H9 (cell line): ENCODE results near the gene PRODH2. TPM values are rescaled to one million over a fixed set of nuclear protein-coding genes. Genes with fewer than 3 reads are reported as not detected.

Experiments
- DNase-seq: peaks from one replicate; pipeline ENCODE4 v3.0.0-alpha.2; 2017
- H2AFZ ChIP-seq: one replicate; pipeline ENCODE4 v1.6.1; 2013; ENCODE audit warnings: mild to moderate bottlenecking, low read length, control low read depth, moderate library complexity
- H2AK5ac ChIP-seq: 2 replicates; pipeline ENCODE4 v1.6.1; 2013; ENCODE audit warnings: low read length, control low read depth, mixed read lengths; ENCODE audit not compliant: insufficient read length
- H2BK120ac ChIP-seq: one replicate; pipeline ENCODE4 v1.6.1; 2013; ENCODE audit warnings: low read depth, mild to moderate bottlenecking, low read length, control low read depth, inconsistent platforms; ENCODE audit not compliant: poor library complexity, severe bottlenecking
- H2BK12ac ChIP-seq: 2 replicates; pipeline ENCODE4 v1.6.1; 2013; ENCODE audit warnings: low read length, control low read depth, mixed read lengths, low read depth; ENCODE audit not compliant: insufficient read length
- H2BK15ac ChIP-seq: 2 replicates; pipeline ENCODE4 v1.6.1; 2013; ENCODE audit warnings: low read depth, low read length, control low read depth
- H2BK20ac ChIP-seq: one replicate; pipeline ENCODE4 v1.6.1; 2013; ENCODE audit warnings: low read depth, mild to moderate bottlenecking, low read length, control low read depth, inconsistent platforms; ENCODE audit not compliant: poor library complexity, severe bottlenecking
- H2BK5ac ChIP-seq: 2 replicates; pipeline ENCODE4 v1.6.1; 2013; ENCODE audit warnings: low read length, control low read depth, mixed read lengths; ENCODE audit not compliant: insufficient read length
- H3K14ac ChIP-seq: 2 replicates; pipeline ENCODE4 v1.6.1; 2013; ENCODE audit warnings: low read length, control low read depth; ENCODE audit not compliant: insufficient read depth
- H3K18ac ChIP-seq: 2 replicates; pipeline ENCODE4 v1.6.1; 2013; ENCODE audit warnings: low read depth, mild to moderate bottlenecking, mixed read lengths, low read length, control low read depth; ENCODE audit not compliant: insufficient read length
- H3K23ac ChIP-seq: 2 replicates; pipeline ENCODE4 v1.6.1; 2013; ENCODE audit warnings: low read length, control low read depth, mixed read lengths, low read depth; ENCODE audit not compliant: insufficient read length
- H3K23me2 ChIP-seq: 2 replicates; pipeline ENCODE4 v1.6.1; 2013; ENCODE audit warnings: low read depth, mild to moderate bottlenecking, mixed read lengths, low read length, control low read depth; ENCODE audit not compliant: insufficient read length, poor library complexity, severe bottlenecking
- H3K27ac ChIP-seq: 2 replicates; pipeline ENCODE4 v1.5.1; 2013; ENCODE audit warnings: low read length, control low read depth, mixed read lengths, low read depth; ENCODE audit not compliant: insufficient read length
- H3K27me3 ChIP-seq: 2 replicates; pipeline ENCODE4 v1.6.1; 2013; ENCODE audit warnings: low read length, control low read depth, inconsistent platforms; ENCODE audit not compliant: insufficient read depth
- H3K4ac ChIP-seq: 2 replicates; pipeline ENCODE4 v1.6.1; 2013; ENCODE audit warnings: low read depth, mild to moderate bottlenecking, control low read depth, inconsistent platforms, low read length, moderate library complexity
- H3K4me1 ChIP-seq: 2 replicates; pipeline ENCODE4 v1.6.1; 2013; ENCODE audit warnings: low read length, control low read depth, inconsistent platforms; ENCODE audit not compliant: insufficient read depth
- H3K4me2 ChIP-seq: 2 replicates; pipeline ENCODE4 v1.6.1; 2013; ENCODE audit warnings: low read length, control low read depth, mixed read lengths; ENCODE audit not compliant: insufficient read length, insufficient read depth
- H3K56ac ChIP-seq: 2 replicates; pipeline ENCODE4 v1.6.1; 2013; ENCODE audit warnings: low read depth, mild to moderate bottlenecking, mixed read lengths, low read length, control low read depth; ENCODE audit not compliant: insufficient read length
- H3K79me1 ChIP-seq: 2 replicates; pipeline ENCODE4 v1.6.1; 2013; ENCODE audit warnings: low read depth, mild to moderate bottlenecking, moderate library complexity, low read length, control low read depth, inconsistent platforms; ENCODE audit not compliant: insufficient read depth, poor library complexity, severe bottlenecking
- H3K79me2 ChIP-seq: 2 replicates; pipeline ENCODE4 v1.6.1; 2013; ENCODE audit warnings: low read length, control low read depth, inconsistent platforms; ENCODE audit not compliant: insufficient read depth
- H3K9ac ChIP-seq: 2 replicates; pipeline ENCODE4 v1.6.1; 2013; ENCODE audit warnings: low read length, control low read depth, mixed read lengths; ENCODE audit not compliant: insufficient read length; ENCODE audit errors: extremely low read depth
- H3K9me3 ChIP-seq: one replicate; pipeline ENCODE4 v1.6.1; 2013; ENCODE audit warnings: low read depth, low read length, inconsistent platforms; ENCODE audit not compliant: control insufficient read depth
- H3T11ph ChIP-seq: one replicate; pipeline ENCODE4 v1.6.1; 2013; ENCODE audit warnings: mild to moderate bottlenecking, low read length, control low read depth, inconsistent platforms
- H4K20me1 ChIP-seq: one replicate; pipeline ENCODE4 v1.6.1; 2013; ENCODE audit not compliant: control insufficient read depth, insufficient read length, insufficient read depth
- H4K5ac ChIP-seq: 2 replicates; pipeline ENCODE4 v1.6.1; 2013; ENCODE audit warnings: low read depth, mild to moderate bottlenecking, mixed read lengths, low read length, control low read depth; ENCODE audit not compliant: insufficient read length
- H4K8ac ChIP-seq: replicated peaks from 2 replicates; pipeline ENCODE4 v1.6.1; 2013; ENCODE audit warnings: low read length, control low read depth, mixed read lengths, low read depth; ENCODE audit not compliant: insufficient read length
- H4K91ac ChIP-seq: 2 replicates; pipeline ENCODE4 v1.6.1; 2013; ENCODE audit warnings: low read depth, mild to moderate bottlenecking, moderate library complexity, mixed read lengths, low read length, control low read depth; ENCODE audit not compliant: insufficient read length
- H3K27ac Mint-ChIP-seq, 3 experiments: 2 replicates in 2 of 3; 3 replicates in 1 of 3; pipeline ENCODE4 v1.8.0; 2020 to 2021; ENCODE audit warnings: mixed read lengths in 3 of 3, mild to moderate bottlenecking in 1 of 3, moderate library complexity in 1 of 3
- H3K27me3 Mint-ChIP-seq: 2 replicates; pipeline ENCODE4 v1.8.0; 2021; ENCODE audit warnings: low read depth, mild to moderate bottlenecking, moderate library complexity, mixed read lengths
- H3K36me3 Mint-ChIP-seq, 3 experiments: 2 replicates in 2 of 3; 3 replicates in 1 of 3; pipeline ENCODE4 v1.8.0; 2020 to 2021; ENCODE audit warnings: low read depth in 3 of 3, mixed read lengths in 3 of 3; ENCODE audit not compliant: insufficient read depth in 1 of 3
- H3K4me1 Mint-ChIP-seq, 2 experiments: 2 replicates each; pipeline ENCODE4 v1.8.0; 2020; ENCODE audit warnings: mixed read lengths in 2 of 2
- H3K4me3 Mint-ChIP-seq, 2 experiments: 2 replicates in 1 of 2; 3 replicates in 1 of 2; pipeline ENCODE4 v1.8.0; 2020 to 2021; ENCODE audit warnings: mild to moderate bottlenecking in 2 of 2, mixed read lengths in 2 of 2, moderate library complexity in 1 of 2
- H3K9me3 Mint-ChIP-seq, 2 experiments: 2 replicates in 1 of 2; 3 replicates in 1 of 2; pipeline ENCODE4 v1.8.0; 2020; ENCODE audit warnings: mild to moderate bottlenecking in 2 of 2, mixed read lengths in 2 of 2, moderate library complexity in 1 of 2
- CTCF ChIP-seq: fragments of 200-600 bp; sonication (generic); conservative IDR thresholded peaks from 3 replicates; pipeline ENCODE4 v1.8.0; 2021; ENCODE audit warnings: antibody characterized with exemption, mild to moderate bottlenecking
- WGBS: extraction: QIAGEN DNeasy Blood & Tissue Kit; methylation state at CpG from one replicate; pipeline ENCODE4 v1.1.7; 2013; ENCODE audit warnings: missing lambda C conversion rate, low lambda C conversion rate, mixed read lengths; ENCODE audit not compliant: insufficient read length; ENCODE audit errors: extremely low coverage; 5-methylcytosine and 5-hydroxymethylcytosine counted together
- total RNA-seq: library from RNA; stranded (reverse); gene quantifications from 2 replicates; pipeline ENCODE4 v1.2.1, GENCODE V29; 2021

PRODH2 gene
- total RNA-seq, 1 experiment from 2014 or later = not detected

DNA sequence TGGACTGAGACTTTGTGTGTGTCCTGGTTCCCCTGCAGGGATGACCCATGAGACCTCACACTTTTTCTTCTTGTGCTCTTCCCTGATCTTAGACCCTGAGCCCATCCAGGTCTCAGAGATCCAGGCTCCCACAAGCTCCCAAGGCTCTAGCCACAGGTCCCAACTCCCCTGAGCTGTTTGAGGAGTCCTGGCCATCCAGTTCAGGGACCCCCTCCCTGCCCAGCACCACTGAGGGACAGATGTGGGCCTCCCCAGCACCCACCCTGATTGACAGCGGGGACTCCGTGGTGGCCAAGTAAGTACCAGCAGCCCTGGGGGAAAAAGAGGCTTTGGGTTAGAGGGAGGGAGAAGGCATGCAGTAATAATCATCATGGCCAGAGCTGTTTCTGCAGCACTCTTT lies 52.9 kb downstream of the PRODH2 start:
- no peak overlapping the region for H2BK20ac ChIP-seq
- Mint-ChIP-seq H3K27ac (no peak overlapping the region), H3K36me3 (peaks cover 6 to 36% (median 34%) of the 10 kb centered on the region in 3 experiments; a peak in 6 of 7 replicates), H3K4me3 (peak overlapping the region; percentile 91 to 95), H3K9me3 (no peaks in the 10 kb centered on the region), H3K4me1 (peaks cover 12 to 23% of the 10 kb centered on the region in 2 experiments), H3K27me3 (peaks cover 6% of the 10 kb centered on the region)
- no peak overlapping the region for H2BK12ac ChIP-seq
- H2BK120ac ChIP-seq = no peak overlapping the region
- no peak for TF ChIP-seq CTCF
- no peaks in the 10 kb centered on the region for H3K9me3 ChIP-seq
- H3K79me1 ChIP-seq = no peaks in the 10 kb centered on the region
- no peaks in the 10 kb centered on the region for H3K79me2 ChIP-seq
- DNase-seq = no peak
- no peak overlapping the region for H4K91ac ChIP-seq
- no peak overlapping the region for H2AFZ ChIP-seq
- no peaks in the 10 kb centered on the region for H3K27me3 ChIP-seq
- H3K27ac ChIP-seq = no peak overlapping the region
- no peak overlapping the region for H3K56ac ChIP-seq
- H4K5ac ChIP-seq = no peak overlapping the region
- no peak overlapping the region for H2AK5ac ChIP-seq
- H3K23ac ChIP-seq = no peak overlapping the region
- H3K4ac ChIP-seq = no peak overlapping the region
- no peak overlapping the region for H4K8ac ChIP-seq
- H3K4me2 ChIP-seq = no peak overlapping the region
- H2BK15ac ChIP-seq = no peak overlapping the region; the same call in 1 of the 2 replicates
- H3T11ph ChIP-seq = no peak overlapping the region
- no peak overlapping the region for H3K14ac ChIP-seq
- H3K23me2 ChIP-seq = peaks cover 15% of the 10 kb centered on the region
- no peaks in the 10 kb centered on the region for H4K20me1 ChIP-seq
- WGBS = no CpG with 5 or more reads among the region's 2 CpGs
- no peak overlapping the region for H3K18ac ChIP-seq
- no peaks in the 10 kb centered on the region for H3K4me1 ChIP-seq
- no peak overlapping the region for H2BK5ac ChIP-seq
- H3K9ac ChIP-seq = no peak overlapping the region
